Neural crest cell (in vitro differentiated cells): ENCODE measurements around the gene BOD1L1. TPM values are rescaled to one million over a fixed set of nuclear protein-coding genes. Genes with fewer than 3 reads are reported as not detected.

Experiments
- DNase-seq: peaks from one replicate; pipeline ENCODE4 v3.0.0; 2021; ENCODE audit warnings: low read depth, mixed read lengths, low spot score
- H3K27ac Mint-ChIP-seq: one replicate; pipeline ENCODE4 v1.8.0; 2021; ENCODE audit warnings: mild to moderate bottlenecking, mixed read lengths; ENCODE audit not compliant: unreplicated experiment
- H3K27me3 Mint-ChIP-seq: 2 replicates; pipeline ENCODE4 v1.8.0; 2021; ENCODE audit warnings: low read depth, mild to moderate bottlenecking, mixed read lengths
- H3K36me3 Mint-ChIP-seq: 2 replicates; pipeline ENCODE4 v1.8.0; 2021; ENCODE audit warnings: low read depth, mild to moderate bottlenecking, mixed read lengths
- H3K4me1 Mint-ChIP-seq: 2 replicates; pipeline ENCODE4 v1.8.0; 2021; ENCODE audit warnings: mixed read lengths
- H3K4me3 Mint-ChIP-seq: one replicate; pipeline ENCODE4 v1.8.0; 2021; ENCODE audit warnings: mild to moderate bottlenecking, mixed read lengths
- H3K9me3 Mint-ChIP-seq: 2 replicates; pipeline ENCODE4 v1.8.0; 2021; ENCODE audit warnings: mixed read lengths
- CTCF ChIP-seq: fragments of 200-600 bp; sonication (generic); conservative IDR thresholded peaks from 2 replicates; pipeline ENCODE4 v1.5.0; 2021; ENCODE audit warnings: antibody characterized with exemption, mild to moderate bottlenecking
- total RNA-seq: library from RNA; stranded (reverse); gene quantifications from 2 replicates; pipeline ENCODE4 v1.2.1, GENCODE V29; 2021

BOD1L1 gene
- total RNA-seq, 1 donor from 2014 or later, result 27.9 TPM

GRCh38 chr4:13536607-13537006 is 90.9 kb downstream of the BOD1L1 start:
- no peak for TF ChIP-seq CTCF
- H3K9me3 Mint-ChIP-seq, result no peaks in the 10 kb centered on the region
- no peak for DNase-seq
- peaks cover 2% of the 10 kb centered on the region for H3K36me3 Mint-ChIP-seq
- H3K4me1 Mint-ChIP-seq, result peaks cover 9% of the 10 kb centered on the region
- peaks cover 99% of the 10 kb centered on the region for H3K27me3 Mint-ChIP-seq
- H3K4me3 Mint-ChIP-seq, result no peak overlapping the region
- H3K27ac Mint-ChIP-seq, result no peak overlapping the region

- Mint-ChIP-seq H3K4me1 (peaks cover 17% of the 10 kb centered on the region), H3K27ac (no peak overlapping the region), H3K36me3 (peaks cover 2% of the 10 kb centered on the region), H3K27me3 (peaks cover 99% of the 10 kb centered on the region), H3K9me3 (no peaks in the 10 kb centered on the region), H3K4me3 (no peak overlapping the region)
- no peak for DNase-seq
- TF ChIP-seq CTCF, result no peak
These were observed 91.7 kb downstream of the BOD1L1 start for GRCh38 chr4:13535708-13536361.

- H3K4me3 Mint-ChIP-seq, result no peak overlapping the region
- DNase-seq, result no peak
- no peaks in the 10 kb centered on the region for H3K9me3 Mint-ChIP-seq
- TF ChIP-seq CTCF, result no peak
- no peak overlapping the region for H3K27ac Mint-ChIP-seq
- peaks cover 99% of the 10 kb centered on the region for H3K27me3 Mint-ChIP-seq
- H3K4me1 Mint-ChIP-seq, result peaks cover 20% of the 10 kb centered on the region
- H3K36me3 Mint-ChIP-seq, result peaks cover 2% of the 10 kb centered on the region
These were observed 92.4 kb downstream of the BOD1L1 start for GRCh38 chr4:13535118-13535517.

- peak overlapping the region; percentile 31 for H3K4me3 Mint-ChIP-seq
- no peak overlapping the region for H3K27ac Mint-ChIP-seq
- H3K36me3 Mint-ChIP-seq, result peaks cover 2% of the 10 kb centered on the region
- peaks cover 99% of the 10 kb centered on the region for H3K27me3 Mint-ChIP-seq
- TF ChIP-seq CTCF, result no peak
- peaks cover 20% of the 10 kb centered on the region for H3K4me1 Mint-ChIP-seq
- H3K9me3 Mint-ChIP-seq, result no peaks in the 10 kb centered on the region
- no peak for DNase-seq
These were observed 93.0 kb downstream of the BOD1L1 start for GRCh38 chr4:13534344-13535063.

GRCh38 chr4:13533670-13534343 is 93.7 kb downstream of the BOD1L1 start:
- Mint-ChIP-seq H3K27me3 (peaks cover 99% of the 10 kb centered on the region), H3K4me1 (peaks cover 20% of the 10 kb centered on the region), H3K4me3 (peak overlapping the region; percentile 31), H3K9me3 (no peaks in the 10 kb centered on the region), H3K27ac (no peak overlapping the region), H3K36me3 (peaks cover 2% of the 10 kb centered on the region)
- DNase-seq, result no peak
- TF ChIP-seq CTCF, result no peak
